Measurements from ENCODE around the gene NXPH3.

GRCh38 chr17:49600949-49601348 is 25.3 kb downstream of the NXPH3 start:
- TF ChIP-seq, protein P1, sequence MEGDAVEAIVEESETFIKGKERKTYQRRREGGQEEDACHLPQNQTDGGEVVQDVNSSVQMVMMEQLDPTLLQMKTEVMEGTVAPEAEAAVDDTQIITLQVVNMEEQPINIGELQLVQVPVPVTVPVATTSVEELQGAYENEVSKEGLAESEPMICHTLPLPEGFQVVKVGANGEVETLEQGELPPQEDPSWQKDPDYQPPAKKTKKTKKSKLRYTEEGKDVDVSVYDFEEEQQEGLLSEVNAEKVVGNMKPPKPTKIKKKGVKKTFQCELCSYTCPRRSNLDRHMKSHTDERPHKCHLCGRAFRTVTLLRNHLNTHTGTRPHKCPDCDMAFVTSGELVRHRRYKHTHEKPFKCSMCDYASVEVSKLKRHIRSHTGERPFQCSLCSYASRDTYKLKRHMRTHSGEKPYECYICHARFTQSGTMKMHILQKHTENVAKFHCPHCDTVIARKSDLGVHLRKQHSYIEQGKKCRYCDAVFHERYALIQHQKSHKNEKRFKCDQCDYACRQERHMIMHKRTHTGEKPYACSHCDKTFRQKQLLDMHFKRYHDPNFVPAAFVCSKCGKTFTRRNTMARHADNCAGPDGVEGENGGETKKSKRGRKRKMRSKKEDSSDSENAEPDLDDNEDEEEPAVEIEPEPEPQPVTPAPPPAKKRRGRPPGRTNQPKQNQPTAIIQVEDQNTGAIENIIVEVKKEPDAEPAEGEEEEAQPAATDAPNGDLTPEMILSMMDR (IDR thresholded peaks at IDR 0.05 in 2 of 3, conservative IDR thresholded peaks at IDR 0.05 in 1 of 3; ENCODE audit: insufficient read depth in 2 of 3, low read depth in 1 of 3, low read length in 3 of 3) = no peak
- TF ChIP-seq SMC3 (conservative IDR thresholded peaks at IDR 0.05; ENCODE audit: insufficient read depth, low read depth, low read length) (no peak), HNRNPL (IDR thresholded peaks at IDR 0.05; ENCODE audit: low read depth, low read length) (no peak), ZBTB33 (CRISPR knock-in tag; IDR thresholded peaks at IDR 0.05) (no peak), MTA2 (IDR thresholded peaks at IDR 0.05; ENCODE audit: low read depth) (no peak), ZNF277 (CRISPR knock-in tag; IDR thresholded peaks at IDR 0.05; ENCODE audit: borderline replicate concordance) (no peak), SREBF2 (CRISPR knock-in tag; IDR thresholded peaks at IDR 0.05) (no peak), POLR2AphosphoS5 (IDR thresholded peaks at IDR 0.05; ENCODE audit: control insufficient read depth, insufficient read depth, low read depth, low read length) (no peak)

Measured in K562 (cell line).